ENCODE results near the gene COL28A1. TPM values are rescaled to one million over a fixed set of nuclear protein-coding genes. Genes with fewer than 3 reads are reported as not detected.
"Not testable (repeated sequence)": the region's sequence is repeated elsewhere in the genome, so short reads cannot be mapped to it uniquely, and the experiment has no call there.

The COL28A1 gene
- total RNA-seq, 1 donor from 2014 or later = 18.3 TPM

- Mint-ChIP-seq H3K4me3 (ENCODE audit: low read depth) (no peak overlapping the region), H3K4me1 (ENCODE audit: low read depth) (no peaks in the 10 kb centered on the region)
- TF ChIP-seq CTCF (IDR thresholded peaks at IDR 0.05; ENCODE audit: unreplicated experiment) = no peak
Observed at GRCh38 chr7:7481802-7482201, 53.9 kb downstream of the COL28A1 start.

GRCh38 chr7:7479275-7479805 is 56.3 kb downstream of the COL28A1 start:
- no peak for TF ChIP-seq CTCF (IDR thresholded peaks at IDR 0.05; ENCODE audit: unreplicated experiment)

More at GRCh38 chr7:7481802-7482201, 53.9 kb downstream of the COL28A1 start:
- DNase-seq (ENCODE audit: low spot score, unreplicated experiment) = no peak
- H3K27me3 Mint-ChIP-seq = no peaks in the 10 kb centered on the region
- peaks cover 25% of the 10 kb centered on the region for H3K9me3 Mint-ChIP-seq (ENCODE audit: low read depth)
- H3K36me3 Mint-ChIP-seq (ENCODE audit: insufficient read depth) = peaks cover 34% of the 10 kb centered on the region
- no peak overlapping the region for H3K27ac Mint-ChIP-seq

GRCh38 chr7:7478569-7478968 is 57.1 kb downstream of the COL28A1 start:
- TF ChIP-seq CTCF (IDR thresholded peaks at IDR 0.05; ENCODE audit: unreplicated experiment) = no peak
- H3K4me3 Mint-ChIP-seq (ENCODE audit: low read depth) = no peak overlapping the region
- no peaks in the 10 kb centered on the region for H3K4me1 Mint-ChIP-seq (ENCODE audit: low read depth)
- H3K27me3 Mint-ChIP-seq = no peaks in the 10 kb centered on the region
- H3K9me3 Mint-ChIP-seq (ENCODE audit: low read depth) = peaks cover 4% of the 10 kb centered on the region
- peaks cover 17% of the 10 kb centered on the region for H3K36me3 Mint-ChIP-seq (ENCODE audit: insufficient read depth)
- H3K27ac Mint-ChIP-seq = no peak overlapping the region
- no peak for DNase-seq (ENCODE audit: low spot score, unreplicated experiment)

More at GRCh38 chr7:7479275-7479805, 56.3 kb downstream of the COL28A1 start:
- H3K27me3 Mint-ChIP-seq = no peaks in the 10 kb centered on the region
- H3K4me1 Mint-ChIP-seq (ENCODE audit: low read depth) = no peaks in the 10 kb centered on the region
- DNase-seq (ENCODE audit: low spot score, unreplicated experiment) = no peak
- peaks cover 7% of the 10 kb centered on the region for H3K9me3 Mint-ChIP-seq (ENCODE audit: low read depth)
- no peak overlapping the region for H3K27ac Mint-ChIP-seq
- H3K4me3 Mint-ChIP-seq (ENCODE audit: low read depth) = no peak overlapping the region
- H3K36me3 Mint-ChIP-seq (ENCODE audit: insufficient read depth) = peaks cover 18% of the 10 kb centered on the region

GRCh38 chr7:7477641-7478040 is 58.0 kb downstream of the COL28A1 start:
- not testable (repeated sequence) for H3K27ac Mint-ChIP-seq; DNase-seq (ENCODE audit: low spot score, unreplicated experiment); H3K4me3 Mint-ChIP-seq (ENCODE audit: low read depth); H3K27me3 Mint-ChIP-seq; H3K4me1 Mint-ChIP-seq (ENCODE audit: low read depth)
- H3K9me3 Mint-ChIP-seq (ENCODE audit: low read depth) = peaks cover 11% of the 10 kb centered on the region
- peaks cover 25% of the 10 kb centered on the region for H3K36me3 Mint-ChIP-seq (ENCODE audit: insufficient read depth)

- Mint-ChIP-seq H3K36me3 (ENCODE audit: insufficient read depth) (peaks cover 31% of the 10 kb centered on the region), H3K27me3 (no peaks in the 10 kb centered on the region), H3K9me3 (ENCODE audit: low read depth) (peaks cover 17% of the 10 kb centered on the region), H3K4me1 (ENCODE audit: low read depth) (no peaks in the 10 kb centered on the region), H3K4me3 (ENCODE audit: low read depth) (no peak overlapping the region), H3K27ac (no peak overlapping the region)
- no peak for DNase-seq (ENCODE audit: low spot score, unreplicated experiment)
- no peak for TF ChIP-seq CTCF (IDR thresholded peaks at IDR 0.05; ENCODE audit: unreplicated experiment)
Observed at GRCh38 chr7:7476381-7476780, 59.3 kb downstream of the COL28A1 start.

GRCh38 chr7:7475601-7476000 is 60.1 kb downstream of the COL28A1 start:
- no peak for TF ChIP-seq CTCF (IDR thresholded peaks at IDR 0.05; ENCODE audit: unreplicated experiment)
- DNase-seq (ENCODE audit: low spot score, unreplicated experiment) = no peak
- H3K27ac Mint-ChIP-seq = no peak overlapping the region
- H3K36me3 Mint-ChIP-seq (ENCODE audit: insufficient read depth) = peaks cover 35% of the 10 kb centered on the region
- H3K4me1 Mint-ChIP-seq (ENCODE audit: low read depth) = no peaks in the 10 kb centered on the region
- peaks cover 21% of the 10 kb centered on the region for H3K9me3 Mint-ChIP-seq (ENCODE audit: low read depth)
- H3K4me3 Mint-ChIP-seq (ENCODE audit: low read depth) = no peak overlapping the region
- no peaks in the 10 kb centered on the region for H3K27me3 Mint-ChIP-seq
